Keratinocyte (primary cell): ENCODE data around the gene SEZ6L2. TPM values are rescaled to one million over a fixed set of nuclear protein-coding genes. Genes with fewer than 3 reads are reported as not detected.

Source experiments
- DNase-seq: peaks from one replicate; pipeline ENCODE4 v3.0.0-alpha.2; 2011; ENCODE audit warnings: low read depth, missing footprints, low spot score
- FAIRE-seq: peaks from 2 replicates; lab custom pipeline; 2011; peaks lifted over from hg19 to GRCh38; lab: Jason Lieb, UNC
- H2AFZ ChIP-seq: 2 replicates; pipeline ENCODE4 v1.6.0; 2012; ENCODE audit warnings: low read length, control low read depth, inconsistent platforms; ENCODE audit not compliant: control insufficient read depth
- H3K27ac ChIP-seq: 2 replicates; pipeline ENCODE4 v1.5.1; 2011; ENCODE audit warnings: low read length; ENCODE audit not compliant: control insufficient read depth, insufficient read depth
- H3K27me3 ChIP-seq: 3 replicates; pipeline ENCODE4 v1.6.0; 2011; ENCODE audit warnings: low read length; ENCODE audit not compliant: control insufficient read depth, insufficient read depth; ENCODE audit errors: extremely low read depth
- H3K36me3 ChIP-seq, 2 experiments: 2 replicates in 1 of 2; 3 replicates in 1 of 2; pipeline ENCODE4 v1.5.1; 2011; ENCODE audit warnings: low read length in 2 of 2, mild to moderate bottlenecking in 1 of 2; ENCODE audit not compliant: control insufficient read depth in 2 of 2, insufficient read depth in 2 of 2; ENCODE audit errors: extremely low read depth in 1 of 2
- H3K4me1 ChIP-seq: 3 replicates; pipeline ENCODE4 v1.5.1; 2011; ENCODE audit warnings: low read length; ENCODE audit not compliant: control insufficient read depth, insufficient read depth; ENCODE audit errors: extremely low read depth
- H3K4me2 ChIP-seq: 3 replicates; pipeline ENCODE4 v1.6.0; 2011; ENCODE audit warnings: low read depth, low read length; ENCODE audit not compliant: control insufficient read depth, insufficient read depth; ENCODE audit errors: extremely low read depth
- H3K4me3 ChIP-seq, 3 experiments: fragments of 200-600 bp in 1 of 3; sonication (generic) in 1 of 3; 2 replicates in 2 of 3; 3 replicates in 1 of 3; pipeline ENCODE4 v1.5.1; 2011 to 2016; ENCODE audit warnings: low read length in 3 of 3, mild to moderate bottlenecking in 3 of 3, control low read depth in 2 of 3, inconsistent platforms in 1 of 3, low read depth in 1 of 3, mixed read lengths in 1 of 3, mixed run types in 1 of 3, moderate library complexity in 1 of 3; ENCODE audit not compliant: control insufficient read depth in 2 of 3, insufficient read depth in 2 of 3; ENCODE audit errors: extremely low read depth in 1 of 3
- H3K79me2 ChIP-seq: 2 replicates; pipeline ENCODE4 v1.6.0; 2012; ENCODE audit warnings: low read length; ENCODE audit not compliant: control insufficient read depth, insufficient read depth
- H3K9ac ChIP-seq: 3 replicates; pipeline ENCODE4 v1.6.0; 2011; ENCODE audit warnings: low read length; ENCODE audit not compliant: control insufficient read depth, insufficient read depth; ENCODE audit errors: extremely low read depth
- H3K9me1 ChIP-seq: 3 replicates; pipeline ENCODE4 v1.6.0; 2011; ENCODE audit warnings: low read length; ENCODE audit not compliant: control insufficient read depth, insufficient read depth; ENCODE audit errors: extremely low read depth
- H3K9me3 ChIP-seq: 2 replicates; pipeline ENCODE4 v1.5.1; 2012; ENCODE audit warnings: low read depth, low read length; ENCODE audit not compliant: control insufficient read depth
- H4K20me1 ChIP-seq: 3 replicates; pipeline ENCODE4 v1.6.0; 2011; ENCODE audit warnings: low read length; ENCODE audit not compliant: control insufficient read depth, insufficient read depth; ENCODE audit errors: extremely low read depth
- EZH2 ChIP-seq: IDR thresholded peaks from one replicate; pipeline ENCODE4 v1.6.1; 2012; ENCODE audit warnings: inconsistent platforms, mild to moderate bottlenecking, low read length, moderate library complexity
- dilution Hi-C: fragments of 300-500 bp; cut with MboI; formaldehyde crosslinking; loops from one replicate; pipeline ENCODE4 v1.7.0; 2020; ENCODE audit warnings: low sequenced_read_pairs; ENCODE audit not compliant: extremely low pct_ligation_motif_present
- polyA plus RNA-seq, 5 experiments: library from polyadenylated mRNA; depleted of rRNA in 3 of 5; stranded (reverse) in 3 of 5; stranded (forward) in 1 of 5; unstranded in 1 of 5; fragments of >200 nt; gene quantifications; 1 replicate in 1 of 5; 2 replicates in 3 of 5; 3 replicates in 1 of 5; pipeline versions ENCODE4 v1.2.1 to v1.2.3, GENCODE V29; 2011 to 2012; ENCODE audit warnings: missing spikeins in 2 of 5, low read depth in 1 of 5, low replicate concordance in 1 of 5
- TF ChIP-seq, protein P1 (sequence below), 3 experiments: IDR thresholded peaks in 1 of 3; conservative IDR thresholded peaks in 1 of 3; optimal IDR thresholded peaks in 1 of 3; 2 replicates in 2 of 3; 3 replicates in 1 of 3; pipeline versions ENCODE3 to v1.5.1; 2011; ENCODE audit warnings: low read length in 3 of 3, mild to moderate bottlenecking in 3 of 3, moderate library complexity in 2 of 3, control low read depth in 1 of 3, inconsistent platforms in 1 of 3; ENCODE audit not compliant: insufficient read depth in 2 of 3; ENCODE audit errors: extremely low read depth in 1 of 3

The SEZ6L2 gene
- polyA plus RNA-seq, 1 donor (not counting 4 experiments of a cell fraction or from before 2014, with no cell fraction given): 0.68 TPM

DNA sequence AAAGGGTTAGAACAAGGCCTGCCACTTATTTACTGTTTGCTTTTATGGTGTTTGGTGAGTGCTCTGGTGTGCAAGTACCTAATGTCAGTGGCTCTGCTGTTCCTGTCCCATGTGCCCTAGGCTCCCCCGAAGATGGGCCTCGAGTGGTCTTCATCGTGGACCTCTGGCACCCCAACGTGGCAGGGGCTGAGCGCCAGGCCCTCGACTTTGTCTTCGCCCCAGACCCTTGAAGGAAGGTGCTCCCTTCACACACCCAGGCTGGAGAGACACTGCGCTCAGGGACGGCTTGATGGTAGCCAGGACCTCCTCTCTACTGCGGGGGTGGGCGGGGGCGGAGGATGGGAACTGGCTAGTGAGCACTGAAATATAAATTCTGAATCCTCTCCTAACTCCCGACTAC, 6.3 kb upstream of the SEZ6L2 start:
- H3K27ac ChIP-seq: no peak overlapping the region
- dilution Hi-C loops: no loop called here
- TF ChIP-seq, protein P1, sequence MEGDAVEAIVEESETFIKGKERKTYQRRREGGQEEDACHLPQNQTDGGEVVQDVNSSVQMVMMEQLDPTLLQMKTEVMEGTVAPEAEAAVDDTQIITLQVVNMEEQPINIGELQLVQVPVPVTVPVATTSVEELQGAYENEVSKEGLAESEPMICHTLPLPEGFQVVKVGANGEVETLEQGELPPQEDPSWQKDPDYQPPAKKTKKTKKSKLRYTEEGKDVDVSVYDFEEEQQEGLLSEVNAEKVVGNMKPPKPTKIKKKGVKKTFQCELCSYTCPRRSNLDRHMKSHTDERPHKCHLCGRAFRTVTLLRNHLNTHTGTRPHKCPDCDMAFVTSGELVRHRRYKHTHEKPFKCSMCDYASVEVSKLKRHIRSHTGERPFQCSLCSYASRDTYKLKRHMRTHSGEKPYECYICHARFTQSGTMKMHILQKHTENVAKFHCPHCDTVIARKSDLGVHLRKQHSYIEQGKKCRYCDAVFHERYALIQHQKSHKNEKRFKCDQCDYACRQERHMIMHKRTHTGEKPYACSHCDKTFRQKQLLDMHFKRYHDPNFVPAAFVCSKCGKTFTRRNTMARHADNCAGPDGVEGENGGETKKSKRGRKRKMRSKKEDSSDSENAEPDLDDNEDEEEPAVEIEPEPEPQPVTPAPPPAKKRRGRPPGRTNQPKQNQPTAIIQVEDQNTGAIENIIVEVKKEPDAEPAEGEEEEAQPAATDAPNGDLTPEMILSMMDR (optimal IDR thresholded peaks at IDR 0.05 in 1 of 3, IDR thresholded peaks at IDR 0.05 in 1 of 3, conservative IDR thresholded peaks at IDR 0.05 in 1 of 3; ENCODE audit: extremely low read depth in 1 of 3, insufficient read depth in 2 of 3, low read length in 3 of 3): no peak
- TF ChIP-seq EZH2: no peak

DNA sequence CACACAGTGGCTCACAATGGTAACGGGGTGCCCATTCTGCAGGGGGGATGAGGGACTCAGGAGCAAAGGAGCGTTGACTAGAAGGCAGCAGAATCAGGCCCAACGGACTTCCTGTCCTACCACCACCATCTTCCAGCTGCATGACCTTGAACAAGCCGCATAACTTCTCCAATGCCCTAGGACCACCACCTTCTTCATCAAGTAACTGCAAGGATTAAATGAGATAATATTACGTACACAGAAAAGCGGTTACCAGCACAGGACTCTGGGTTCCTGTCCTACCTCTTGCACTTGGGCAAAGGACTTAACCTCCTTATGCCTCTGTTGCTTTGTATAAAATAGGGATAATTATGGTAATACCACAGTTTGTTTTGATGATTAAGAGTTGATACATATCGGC, 5.6 kb upstream of the SEZ6L2 start:
- dilution Hi-C loops: no loop called here
- no peak for DNase-seq
- Histone ChIP-seq H3K9me3 (no peaks in the 10 kb centered on the region), H3K27ac (no peak overlapping the region), H3K27me3 (no peaks in the 10 kb centered on the region), H3K36me3 (peaks cover 0 to 2% of the 10 kb centered on the region in 2 experiments), H3K4me2 (no peak overlapping the region), H3K4me3 (no peak overlapping the region), H3K9ac (no peak overlapping the region), H3K4me1 (peaks cover 2% of the 10 kb centered on the region), H4K20me1 (no peaks in the 10 kb centered on the region), H3K79me2 (no peaks in the 10 kb centered on the region), H2AFZ (no peak overlapping the region), H3K9me1 (no peaks in the 10 kb centered on the region)
- no peak for FAIRE-seq
- TF ChIP-seq EZH2: no peak
- TF ChIP-seq, protein P1 (optimal IDR thresholded peaks at IDR 0.05 in 1 of 3, IDR thresholded peaks at IDR 0.05 in 1 of 3, conservative IDR thresholded peaks at IDR 0.05 in 1 of 3; ENCODE audit: extremely low read depth in 1 of 3, insufficient read depth in 2 of 3, low read length in 3 of 3): no peak

More for the DNA sequence above, 6.3 kb upstream of the SEZ6L2 start:
- H3K9ac ChIP-seq: no peak overlapping the region
- H4K20me1 ChIP-seq: no peaks in the 10 kb centered on the region
- H2AFZ ChIP-seq: no peak overlapping the region
- peaks cover 0 to 2% of the 10 kb centered on the region in 2 experiments for H3K36me3 ChIP-seq
- H3K27me3 ChIP-seq: no peaks in the 10 kb centered on the region
- H3K4me1 ChIP-seq: peaks cover under 1% of the 10 kb centered on the region
- no peaks in the 10 kb centered on the region for H3K79me2 ChIP-seq
- H3K9me1 ChIP-seq: no peaks in the 10 kb centered on the region
- FAIRE-seq (no peak), DNase-seq (no peak)
- no peak overlapping the region for H3K4me3 ChIP-seq
- H3K4me2 ChIP-seq: no peak overlapping the region
- H3K9me3 ChIP-seq: no peaks in the 10 kb centered on the region
